Left cardiac atrium (tissue), 4 donors: ENCODE data around the gene HDGFL2. TPM values are rescaled to one million over a fixed set of nuclear protein-coding genes. Genes with fewer than 3 reads are reported as not detected.

Experiments used
- ATAC-seq, 2 donors: fragments of 200-7000 bp; cut with Tn5 transposase; one replicate each; pipeline ENCODE4 v1.9.1; 2020; ENCODE audit warnings: mild to moderate bottlenecking in 2 of 2, moderate library complexity in 2 of 2
- DNase-seq: peaks from one replicate; pipeline ENCODE4 v3.0.0-alpha.2; 2020
- intact Hi-C, 2 donors: fragments of 100-400 bp; cut with DNase I; formaldehyde crosslinking; loops; one replicate each; pipeline versions ENCODE4 v1.14.1 to v1.15.1; 2022 to 2023
- total RNA-seq, 2 donors: library from RNA; stranded (reverse); fragmentation: NEBNext Ultra II Directional; extraction: Animal tissue kit (Norgen Biotek cat#: 25700); gene quantifications; one replicate each; pipeline ENCODE4 v1.2.1, GENCODE V29; 2021
- donor health status: DM: no; HTN: yes; CAD: no.
- donor health status: DM: no; HTN: yes; CAD: no; lungs with severe emphysema.
- donor health status: DM: yes; HTN: yes; CAD: no.
- donor health status: Dilated cardiomyopathy.

The HDGFL2 gene
- total RNA-seq, 2 donors from 2014 or later: 20.9 to 25.9 TPM

DNA sequence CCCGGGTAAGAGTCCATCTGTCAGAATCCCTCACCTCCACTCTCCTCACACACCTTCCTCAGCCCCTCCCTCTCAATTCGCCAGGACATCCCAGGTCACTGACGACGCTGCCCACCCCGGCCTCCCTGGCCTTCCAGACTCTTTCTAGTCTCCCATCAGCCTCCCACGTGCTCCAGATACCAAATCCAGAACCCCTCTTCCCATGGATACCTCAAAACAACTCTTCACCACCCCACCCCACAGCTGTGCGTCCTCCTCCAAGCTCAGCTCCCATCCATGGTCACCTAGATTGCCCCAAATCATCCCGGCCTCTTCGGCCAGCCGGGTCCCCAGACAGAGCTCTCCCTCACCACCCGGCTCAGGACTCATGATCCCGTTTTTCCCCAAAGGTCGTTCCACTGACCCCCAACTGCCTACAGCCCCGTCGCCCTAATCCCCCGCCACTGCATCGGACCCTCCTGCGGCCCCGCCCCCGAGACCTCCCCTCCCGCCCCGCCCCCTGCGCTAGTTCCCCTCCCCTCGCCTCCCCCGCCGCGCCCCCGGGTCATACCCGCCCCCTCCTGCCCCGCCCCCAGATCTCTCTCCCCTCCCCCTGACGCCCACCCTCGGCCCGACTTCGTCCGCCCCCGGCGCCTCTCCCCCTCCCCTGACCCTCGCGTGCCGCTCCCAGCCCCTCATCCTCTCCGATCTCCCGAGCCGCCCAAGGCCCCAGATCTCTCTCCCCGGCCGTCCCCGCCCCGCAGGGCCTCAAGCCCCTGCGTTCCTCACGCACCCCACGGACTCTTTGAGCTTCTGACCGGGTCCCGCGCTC, 15.0 kb upstream of the HDGFL2 start:
- peak; percentile 56 to 60 for ATAC-seq
- intact Hi-C loops: loop anchor here (10.0 kb wide), 1 partner anchor 52 kb away; the partner anchor contains the start of genes CHAF1A (in 2 of the 2) and SH3GL1 (in 2 of the 2)

DNA sequence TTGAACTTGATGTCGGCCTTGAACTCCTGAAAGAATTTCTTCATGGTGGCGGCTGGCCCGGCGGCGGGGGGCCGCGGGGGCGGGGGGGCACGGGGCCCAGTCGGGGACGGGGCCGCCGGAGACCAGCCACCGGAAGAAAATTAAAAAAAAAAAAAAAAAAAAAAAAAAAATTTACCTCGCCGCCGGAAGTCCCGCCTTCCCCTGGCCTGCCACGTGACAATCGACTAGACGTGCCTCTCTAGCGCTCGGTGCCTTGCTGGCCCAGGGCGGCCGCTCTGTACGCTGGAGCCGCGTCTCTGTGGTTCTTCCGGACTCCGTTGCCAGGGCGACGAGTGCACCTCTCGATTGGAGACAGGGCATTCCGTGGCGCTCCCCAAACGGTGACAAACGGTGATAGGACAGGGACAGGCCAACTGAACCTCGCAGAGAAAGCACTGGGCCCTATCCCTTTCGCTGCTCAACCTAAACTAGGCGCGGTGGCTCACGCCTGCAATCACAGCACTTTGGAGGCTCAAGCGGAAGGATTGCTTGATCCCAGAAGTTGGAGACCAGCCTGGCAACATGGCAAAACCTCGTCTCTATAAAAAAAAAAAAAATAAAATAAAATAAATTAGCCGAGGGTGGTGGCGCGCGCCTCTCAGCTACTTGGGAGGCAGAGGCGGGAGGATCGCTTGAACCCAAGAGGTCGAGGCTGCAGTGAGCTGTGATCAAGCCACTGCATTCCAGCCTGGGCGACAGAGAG, 14.3 kb upstream of the HDGFL2 start, which contains the start of gene UBXN6:
TSS of gene UBXN6 (minus strand) at position 141 of the 742 bp plus-strand sequence. CDS start at position 44, 97 bp downstream.
- ATAC-seq (peak; percentile 86 to 87), DNase-seq (peak; percentile 99)
- intact Hi-C loops: loop anchor here (10.0 kb wide), 1 partner anchor 53 kb away; the partner anchor contains the start of genes CHAF1A (in 2 of the 2) and SH3GL1 (in 2 of the 2)

More for the DNA sequence above, 15.0 kb upstream of the HDGFL2 start:
- DNase-seq: peak; percentile 65

DNA sequence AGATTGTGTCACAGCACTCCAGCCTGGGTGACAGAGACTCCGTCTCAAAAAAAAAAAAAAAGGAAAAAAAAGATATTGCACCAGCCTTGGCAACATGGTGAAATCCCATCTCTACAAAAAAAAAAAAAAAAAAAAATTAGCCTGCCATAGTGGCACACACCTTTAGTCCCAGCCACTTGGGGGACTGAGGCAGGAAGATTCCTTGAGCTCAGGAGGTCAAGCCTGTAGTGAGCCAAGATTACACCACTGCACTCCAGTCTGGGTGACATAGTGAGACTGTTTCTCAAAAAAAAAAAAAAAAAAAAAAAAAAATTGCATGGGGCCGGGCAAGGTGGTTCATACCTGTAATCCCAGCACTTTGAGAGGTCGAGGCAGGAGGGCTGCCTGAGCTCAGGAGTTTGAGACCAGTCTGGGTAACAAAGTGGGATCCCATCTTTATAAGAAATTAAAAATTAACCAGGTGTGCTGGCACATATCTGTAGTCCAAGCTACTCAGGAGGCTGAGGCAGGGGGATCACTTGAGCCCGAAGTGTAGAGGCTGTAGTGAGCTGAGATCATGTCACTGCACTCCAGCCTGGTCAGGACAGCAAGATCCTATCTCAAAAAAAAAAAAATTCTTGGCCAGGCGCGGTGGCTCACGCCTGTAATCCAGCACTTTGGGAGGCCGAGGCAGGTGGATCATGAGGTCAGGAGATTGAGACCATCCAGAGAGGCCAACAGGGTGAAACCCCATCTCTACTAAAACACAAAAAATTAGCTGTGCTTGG, 7.1 kb upstream of the HDGFL2 start:
- ATAC-seq: no peak
- no peak for DNase-seq
- intact Hi-C loops: no loop called here

DNA sequence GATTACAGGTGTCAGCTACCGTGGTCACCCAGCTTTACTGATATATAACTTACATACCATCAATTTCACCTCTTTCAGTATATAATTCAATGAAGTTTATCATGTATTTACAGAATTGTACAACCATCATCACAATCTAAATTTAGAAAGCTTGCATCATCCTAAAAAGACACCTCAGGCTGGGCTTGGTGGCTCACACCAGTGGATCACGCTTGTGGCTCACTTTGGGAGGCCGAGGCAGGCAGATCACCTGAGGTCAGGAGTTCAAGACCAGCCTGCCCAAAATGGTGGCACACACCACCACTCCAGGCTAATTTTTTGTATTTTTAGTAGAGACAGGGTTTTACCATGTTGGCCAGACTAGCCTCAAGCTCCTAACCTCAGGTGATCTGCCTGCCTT, 4.3 kb upstream of the HDGFL2 start:
- DNase-seq (no peak), ATAC-seq (no peak)
- intact Hi-C loops: no loop called here

DNA sequence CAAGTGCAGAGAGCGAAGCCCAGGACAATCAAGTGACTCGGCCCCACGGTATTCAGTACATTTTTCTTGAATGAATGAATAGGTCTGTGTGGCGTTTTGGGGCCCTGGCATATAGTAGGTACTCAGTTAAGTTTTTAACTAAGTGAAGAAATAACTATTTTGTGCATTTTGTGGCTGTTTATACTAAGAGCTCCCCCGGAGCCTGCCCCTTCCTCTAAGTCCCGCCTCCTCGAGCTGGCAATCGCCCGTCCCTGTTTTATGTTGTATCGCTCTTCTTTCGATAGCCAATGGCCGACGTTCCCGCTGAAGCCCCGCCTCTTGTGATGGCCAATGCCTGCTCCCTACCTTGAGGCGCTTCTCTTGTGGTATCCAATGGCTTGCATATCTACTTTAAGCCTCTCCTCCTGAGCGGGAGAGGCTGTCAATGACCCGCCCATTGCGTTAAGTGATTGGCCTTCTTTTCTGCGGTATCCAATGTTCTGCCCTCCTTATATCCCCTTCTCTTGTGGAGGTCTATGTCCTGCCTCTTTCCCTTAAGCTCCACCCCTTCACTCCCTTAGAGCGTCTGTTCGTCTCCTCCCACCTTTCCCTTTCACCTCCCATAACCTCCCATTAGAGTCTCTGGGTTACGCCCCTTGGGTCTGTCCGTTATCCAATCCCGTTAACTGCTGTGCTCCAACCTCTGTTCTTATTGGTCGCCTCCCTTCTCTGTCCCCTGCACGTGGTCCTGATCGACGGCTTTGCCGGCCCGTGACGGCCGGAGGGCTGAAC, 509 bp upstream of the HDGFL2 start:
- DNase-seq (peak; percentile 98), ATAC-seq (peak; percentile 95 to 97)
- intact Hi-C loops: no loop called here

DNA sequence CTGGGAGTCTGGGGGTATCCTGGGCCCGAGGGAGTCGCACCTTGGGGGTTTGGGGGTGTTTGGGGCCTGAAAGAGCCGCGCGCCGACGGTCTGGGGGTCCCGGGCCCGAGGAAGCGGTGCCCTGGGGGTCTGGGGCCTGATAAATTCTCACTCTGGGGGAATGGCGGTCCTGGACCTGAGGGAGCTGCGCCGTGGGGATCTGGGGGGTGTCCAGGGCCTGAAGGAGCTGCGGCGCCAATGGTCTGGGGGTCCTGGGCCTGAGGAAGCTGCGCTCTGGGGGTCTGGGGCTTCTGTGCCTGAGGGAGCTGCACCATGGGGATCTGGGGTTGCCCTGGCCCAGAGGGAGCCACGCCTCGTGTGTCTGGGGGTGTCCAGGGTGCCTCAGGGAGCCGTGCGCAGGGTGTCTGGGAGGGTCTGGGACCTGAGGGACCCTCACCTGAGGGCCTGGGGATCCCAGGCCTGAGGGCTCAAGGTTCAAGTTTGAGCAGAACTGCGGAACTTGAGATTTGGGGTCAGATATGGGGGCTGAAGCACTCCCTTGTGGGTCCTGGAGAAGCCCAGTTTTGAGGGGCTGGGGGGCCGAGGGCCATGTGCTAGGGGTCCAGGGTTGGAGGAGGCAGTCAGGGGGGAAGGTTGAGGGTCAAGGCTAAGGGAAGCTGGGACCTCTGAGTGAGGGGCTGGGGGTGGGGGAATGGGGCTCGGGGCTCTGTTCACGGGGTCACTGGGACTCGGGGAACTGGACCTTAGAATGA, 1.1 kb downstream of the HDGFL2 start:
- intact Hi-C loops: no loop called here
- no peak for DNase-seq

DNA sequence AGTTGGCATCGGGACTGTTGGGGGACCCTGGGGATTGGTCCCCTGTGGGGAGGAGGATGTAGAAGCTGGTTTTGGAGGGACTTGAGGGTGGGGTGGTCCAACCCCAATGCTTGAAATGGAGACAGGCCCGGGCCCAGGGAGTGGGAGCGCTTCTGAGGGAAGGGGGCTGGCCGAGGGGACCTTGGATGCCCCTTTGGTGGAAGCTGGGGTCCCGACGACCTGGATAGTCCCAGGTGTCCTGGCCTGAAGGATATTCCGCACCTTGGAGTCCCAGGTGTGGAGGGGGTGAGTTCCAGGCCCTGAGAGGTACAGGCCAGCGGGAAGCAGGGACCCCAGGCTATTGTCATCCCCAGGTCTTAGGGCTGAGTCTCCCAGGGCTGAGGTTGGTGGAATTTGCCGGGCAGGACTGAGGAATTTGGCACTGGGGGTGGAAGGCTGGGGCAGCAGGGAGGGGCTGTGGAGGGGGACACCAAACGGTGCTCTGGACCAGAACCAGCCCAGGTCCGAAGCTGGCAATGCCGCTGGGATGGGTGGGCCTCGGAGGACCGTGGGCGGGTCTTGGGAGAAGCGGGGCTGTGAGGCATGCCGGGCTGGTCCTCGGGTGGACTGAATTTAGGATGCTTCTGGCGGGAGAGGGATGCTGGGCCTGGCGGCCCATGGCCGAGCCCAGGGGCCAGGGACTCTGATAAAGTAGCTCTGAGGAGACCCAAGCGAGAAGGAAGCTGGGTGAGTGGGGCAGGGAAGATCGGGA, 1.8 kb downstream of the HDGFL2 start:
- DNase-seq (peak; percentile 32), ATAC-seq (no peak)
- intact Hi-C loops: no loop called here

More for the DNA sequence above, 1.1 kb downstream of the HDGFL2 start:
- no peak for ATAC-seq

DNA sequence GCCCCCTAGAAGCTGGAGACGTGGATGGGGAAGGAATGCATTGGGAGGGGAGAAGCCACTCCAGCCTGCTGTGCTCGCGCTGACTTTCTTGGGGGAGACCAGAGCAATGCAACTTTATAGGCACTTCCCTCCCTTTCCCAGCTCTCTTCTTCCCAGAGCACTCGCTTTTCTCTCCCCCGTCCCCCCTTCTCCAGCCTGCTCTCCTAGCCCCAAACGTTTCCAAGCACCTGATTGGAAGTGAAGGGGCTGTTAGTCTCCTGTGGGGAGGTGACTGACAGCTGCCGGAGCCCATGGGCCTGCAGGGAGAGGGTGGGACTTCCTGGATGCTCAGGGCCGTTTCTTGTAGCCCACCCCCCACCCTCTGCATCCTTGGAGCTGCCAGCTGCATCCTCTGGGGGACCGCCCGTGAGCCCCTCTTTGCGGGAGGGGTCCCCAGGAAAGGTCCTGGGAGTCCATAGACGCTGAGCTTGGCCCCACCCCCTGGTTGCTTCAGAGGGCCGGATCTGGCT, 2.5 kb downstream of the HDGFL2 start:
- ATAC-seq: no peak
- intact Hi-C loops: no loop called here
- DNase-seq: peak; percentile 35

DNA sequence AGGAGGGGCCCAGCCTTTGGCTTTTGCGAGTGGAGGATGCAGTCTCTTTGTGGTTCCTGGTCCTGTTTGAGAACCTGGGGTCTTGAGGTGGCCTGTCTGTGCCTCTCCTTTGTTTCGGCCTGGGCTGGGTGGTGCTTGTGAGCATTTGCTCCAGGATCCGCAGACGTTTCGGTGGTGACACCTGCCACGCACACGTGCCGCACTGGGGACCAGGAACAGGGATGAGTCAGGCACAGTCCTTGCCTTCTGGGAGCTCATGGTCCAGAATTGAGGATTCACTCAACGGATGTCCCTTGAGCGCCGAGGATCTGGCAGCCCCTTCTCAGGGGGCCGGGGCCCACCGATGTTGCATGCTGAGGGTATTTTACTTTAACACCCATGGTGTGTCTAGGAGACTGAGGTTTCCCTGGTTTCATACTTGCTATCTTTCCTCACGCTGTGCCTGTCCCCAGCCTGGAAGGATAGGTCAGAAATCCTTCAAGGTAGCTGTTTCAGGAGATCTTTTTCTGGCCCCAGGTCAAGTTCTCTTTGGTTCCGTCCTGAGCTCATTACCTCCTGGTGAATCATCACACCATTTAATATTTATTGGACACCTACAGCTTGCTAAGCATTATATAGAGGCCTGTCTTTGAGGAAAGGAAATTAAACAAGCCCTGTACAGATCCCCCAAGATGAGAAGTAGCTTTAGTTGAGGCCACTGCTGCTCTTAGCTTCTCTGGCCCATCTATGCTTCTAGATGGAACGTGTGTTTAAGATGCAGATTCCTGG, 5.1 kb downstream of the HDGFL2 start:
- DNase-seq: no peak
- no peak for ATAC-seq
- intact Hi-C loops: no loop called here

DNA sequence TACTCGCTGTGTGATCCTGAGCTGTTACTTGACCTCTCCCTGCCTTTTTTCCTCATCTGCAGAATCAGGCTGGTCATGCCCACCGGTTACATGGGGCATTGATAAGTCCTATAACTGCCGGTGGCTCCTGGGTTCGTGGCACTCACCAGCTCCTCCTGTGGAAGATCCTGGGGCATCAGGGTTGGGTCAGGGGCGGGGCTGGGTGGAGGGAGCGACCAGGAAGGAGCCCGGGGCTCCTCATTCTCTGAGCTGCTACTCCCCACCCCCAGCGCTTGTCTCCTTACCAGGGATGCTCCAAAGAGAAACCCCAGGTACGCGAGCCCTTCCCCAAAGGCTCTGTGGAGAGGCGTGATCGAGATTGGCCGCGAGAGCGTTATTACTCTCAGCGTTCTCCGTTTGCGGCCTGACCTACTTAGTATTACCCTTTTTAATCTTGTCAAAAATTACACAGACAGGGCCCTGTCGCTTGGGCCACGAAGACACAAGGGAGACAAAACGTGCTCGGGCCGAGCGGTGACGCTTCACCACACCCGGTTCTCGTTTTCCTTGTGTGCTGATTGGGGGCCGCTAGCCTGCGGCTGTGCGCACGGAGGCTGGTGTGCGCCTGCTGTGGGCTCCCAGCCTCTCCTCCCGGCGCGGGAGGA, 10.7 kb downstream of the HDGFL2 start:
- DNase-seq: no peak
- intact Hi-C loops: no loop called here
- no peak for ATAC-seq

DNA sequence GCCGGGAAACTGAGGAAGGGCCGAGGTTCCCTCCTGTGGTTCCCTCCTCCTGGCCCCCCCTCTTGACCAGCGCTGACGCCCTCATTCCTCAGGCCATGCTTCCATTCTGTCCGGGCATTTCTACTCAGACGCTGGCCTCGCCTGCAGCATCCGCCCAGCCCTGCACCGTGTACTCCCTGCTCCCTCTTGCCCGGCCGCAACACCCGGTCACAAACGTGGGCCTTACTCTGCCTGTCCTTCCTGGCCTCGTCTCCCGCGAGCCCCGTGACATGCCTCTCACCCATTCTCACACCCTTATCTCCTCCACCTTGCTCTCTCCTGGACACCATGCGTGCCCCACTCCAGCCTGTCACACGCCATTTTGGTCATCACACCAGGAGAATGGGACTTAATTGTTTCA, 11.3 kb downstream of the HDGFL2 start:
- ATAC-seq (no peak), DNase-seq (no peak)
- intact Hi-C loops: no loop called here

DNA sequence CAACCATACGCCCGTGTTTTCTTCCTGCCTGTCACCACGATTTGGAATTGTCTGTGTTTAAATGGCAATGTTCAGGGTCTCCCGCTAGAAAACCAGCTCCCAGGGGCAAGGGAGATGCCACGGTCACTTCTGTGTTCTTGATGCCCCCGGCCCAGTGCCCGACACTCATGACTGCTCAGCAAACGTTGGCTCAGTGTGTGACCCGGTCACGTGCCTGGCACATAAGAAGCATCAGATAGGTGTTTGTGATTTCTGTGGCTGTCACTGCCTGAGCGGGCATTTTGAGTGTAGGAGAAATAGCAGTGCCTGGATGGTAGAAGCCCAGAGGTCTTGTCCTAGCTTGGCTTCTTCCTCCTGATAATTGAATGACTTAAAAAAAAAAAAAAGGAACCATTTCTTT, 15.5 kb downstream of the HDGFL2 start:
- no peak for DNase-seq
- intact Hi-C loops: no loop called here
- ATAC-seq: peak; percentile 66 to 69

DNA sequence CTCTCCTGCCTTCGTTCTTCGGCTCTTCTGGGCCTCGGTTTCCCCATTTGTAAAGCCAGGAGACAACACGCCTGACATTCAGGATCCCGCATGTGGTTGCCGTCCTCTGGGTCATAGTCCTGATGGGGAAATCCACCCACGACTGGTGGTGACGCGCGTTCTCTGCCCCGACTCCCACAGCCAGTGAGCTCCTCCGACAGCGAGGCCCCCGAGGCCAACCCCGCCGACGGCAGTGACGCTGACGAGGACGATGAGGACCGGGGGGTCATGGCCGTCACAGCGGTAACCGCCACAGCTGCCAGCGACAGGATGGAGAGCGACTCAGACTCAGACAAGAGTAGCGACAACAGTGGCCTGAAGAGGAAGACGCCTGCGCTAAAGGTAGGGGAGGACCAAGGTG, 16.4 kb downstream of the HDGFL2 start:
- intact Hi-C loops: no loop called here
- ATAC-seq (no peak), DNase-seq (no peak)

DNA sequence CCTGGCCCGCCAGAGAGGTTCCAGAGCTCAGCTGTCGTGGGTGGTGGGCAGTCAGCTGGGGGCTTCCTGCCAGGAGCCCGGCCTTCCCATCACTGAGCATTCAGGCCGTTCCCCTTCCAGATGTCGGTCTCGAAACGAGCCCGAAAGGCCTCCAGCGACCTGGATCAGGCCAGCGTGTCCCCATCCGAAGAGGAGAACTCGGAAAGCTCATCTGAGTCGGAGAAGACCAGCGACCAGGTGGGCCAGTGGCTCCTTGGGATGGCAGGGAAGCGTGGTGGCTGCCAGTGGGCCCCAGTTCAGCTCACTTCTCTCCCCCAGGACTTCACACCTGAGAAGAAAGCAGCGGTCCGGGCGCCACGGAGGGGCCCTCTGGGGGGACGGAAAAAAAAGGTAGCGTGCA, 19.3 kb downstream of the HDGFL2 start:
- no peak for ATAC-seq

DNA sequence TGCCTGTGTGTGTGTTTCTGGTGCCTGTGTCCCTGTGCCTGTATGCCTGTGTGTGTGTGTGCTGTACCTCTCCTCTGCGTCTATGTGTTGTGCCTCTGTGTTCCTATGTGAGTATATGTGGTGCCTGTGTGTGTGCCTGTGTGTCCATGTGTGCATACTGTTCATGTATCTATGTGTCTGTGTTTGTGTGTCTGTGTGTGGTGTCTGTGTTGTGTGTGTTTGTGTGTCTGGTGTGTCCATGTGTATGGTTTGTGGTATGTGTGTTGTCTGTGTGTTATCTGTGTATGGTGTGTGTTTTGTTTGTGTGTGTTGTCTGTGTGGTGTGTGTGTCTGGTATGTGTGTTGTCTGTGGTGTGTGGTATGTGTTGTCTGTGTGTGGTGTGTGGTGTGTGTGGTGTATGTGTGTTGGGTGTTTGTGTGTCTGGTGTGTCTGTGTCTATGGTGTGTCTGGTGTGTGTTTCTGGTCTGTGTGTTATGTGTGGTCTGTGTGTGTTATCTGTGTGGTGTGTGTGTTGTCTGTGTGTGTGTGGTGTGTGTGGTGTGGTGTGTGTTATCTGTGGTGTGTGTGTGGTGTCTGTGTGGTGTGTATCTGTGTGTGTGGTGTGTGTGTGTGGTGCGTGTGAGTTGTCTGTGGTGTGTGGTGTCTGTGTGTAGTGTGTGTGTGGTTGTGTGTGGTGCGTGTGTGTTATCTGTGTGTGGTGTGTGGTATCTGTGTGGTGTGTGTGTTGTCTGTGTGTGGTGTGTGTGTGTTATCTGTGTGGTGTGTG, 20.4 kb downstream of the HDGFL2 start:
- no peak for ATAC-seq
- no peak for DNase-seq
- intact Hi-C loops: no loop called here

More for the DNA sequence above, 19.3 kb downstream of the HDGFL2 start:
- intact Hi-C loops: no loop called here
- no peak for DNase-seq
